ENCODE data around the gene C16orf54. TPM values are rescaled to one million over a fixed set of nuclear protein-coding genes. Genes with fewer than 3 reads are reported as not detected.

The C16orf54 gene
- total and polyA plus RNA-seq, 4 donors, result 0.38 to 2.4 (median 0.84) TPM

DNA sequence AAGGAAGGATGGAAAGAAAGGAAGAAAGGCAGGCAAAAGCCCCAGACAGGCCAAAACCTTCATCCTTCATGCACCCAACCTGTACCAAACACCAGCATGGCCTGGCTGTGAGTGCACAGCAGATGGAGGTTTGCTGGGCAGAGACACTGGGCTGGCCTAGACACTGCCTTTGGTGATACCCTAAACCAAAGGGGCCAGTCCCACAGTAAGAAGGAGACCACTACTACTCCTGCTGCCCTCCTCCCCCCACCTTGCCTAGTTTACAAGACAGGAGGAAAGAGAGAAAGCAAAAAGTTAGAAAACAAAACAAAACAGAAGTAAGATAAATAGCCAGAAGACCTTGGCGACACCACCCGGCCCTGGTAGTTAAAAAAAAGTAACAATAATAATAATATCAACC lies 47.7 kb downstream of the C16orf54 start:
- Histone ChIP-seq H3K27ac (ENCODE audit: low read depth in 1 of 2, low read length in 2 of 2) (no peak overlapping the region), H3K4me1 (ENCODE audit: control insufficient read depth in 4 of 4, insufficient read depth in 4 of 4, low read length in 3 of 4) (peaks cover 2 to 10% (median 5%) of the 10 kb centered on the region in 4 donors), H3K27me3 (ENCODE audit: control insufficient read depth in 4 of 4, insufficient read depth in 4 of 4, low read length in 3 of 4) (no peaks in the 10 kb centered on the region), H3K9me3 (ENCODE audit: control insufficient read depth in 4 of 4, low read length in 3 of 4) (no peaks in the 10 kb centered on the region), H3K4me3 (ENCODE audit: low read depth in 1 of 3, low read length in 3 of 3) (no peak overlapping the region), H3K9ac (ENCODE audit: low read depth in 1 of 2, low read length in 2 of 2) (no peak overlapping the region), H3K36me3 (ENCODE audit: control insufficient read depth in 4 of 4, insufficient read depth in 3 of 4, low read depth in 1 of 4, low read length in 3 of 4) (peaks cover 0 to 2% (median under 1%) of the 10 kb centered on the region in 4 donors)
- WGBS, result 83% methylated on average over 2 of the region's 2 CpGs
- no peak for DNase-seq (ENCODE audit: low spot score)
- TF ChIP-seq, protein P1, sequence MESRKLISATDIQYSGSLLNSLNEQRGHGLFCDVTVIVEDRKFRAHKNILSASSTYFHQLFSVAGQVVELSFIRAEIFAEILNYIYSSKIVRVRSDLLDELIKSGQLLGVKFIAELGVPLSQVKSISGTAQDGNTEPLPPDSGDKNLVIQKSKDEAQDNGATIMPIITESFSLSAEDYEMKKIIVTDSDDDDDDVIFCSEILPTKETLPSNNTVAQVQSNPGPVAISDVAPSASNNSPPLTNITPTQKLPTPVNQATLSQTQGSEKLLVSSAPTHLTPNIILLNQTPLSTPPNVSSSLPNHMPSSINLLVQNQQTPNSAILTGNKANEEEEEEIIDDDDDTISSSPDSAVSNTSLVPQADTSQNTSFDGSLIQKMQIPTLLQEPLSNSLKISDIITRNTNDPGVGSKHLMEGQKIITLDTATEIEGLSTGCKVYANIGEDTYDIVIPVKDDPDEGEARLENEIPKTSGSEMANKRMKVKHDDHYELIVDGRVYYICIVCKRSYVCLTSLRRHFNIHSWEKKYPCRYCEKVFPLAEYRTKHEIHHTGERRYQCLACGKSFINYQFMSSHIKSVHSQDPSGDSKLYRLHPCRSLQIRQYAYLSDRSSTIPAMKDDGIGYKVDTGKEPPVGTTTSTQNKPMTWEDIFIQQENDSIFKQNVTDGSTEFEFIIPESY (IDR thresholded peaks at IDR 0.05), result no peak
- TF ChIP-seq, protein P2, sequence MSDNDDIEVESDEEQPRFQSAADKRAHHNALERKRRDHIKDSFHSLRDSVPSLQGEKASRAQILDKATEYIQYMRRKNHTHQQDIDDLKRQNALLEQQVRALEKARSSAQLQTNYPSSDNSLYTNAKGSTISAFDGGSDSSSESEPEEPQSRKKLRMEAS (IDR thresholded peaks at IDR 0.05), result no peak
- no peak for TF ChIP-seq FOXA1 (IDR thresholded peaks at IDR 0.05)
- no peak for TF ChIP-seq GABPA (IDR thresholded peaks at IDR 0.05 in 1 of 2, conservative IDR thresholded peaks at IDR 0.05 in 1 of 2)
- TF ChIP-seq RXRA (IDR thresholded peaks at IDR 0.05), result no peak
- TF ChIP-seq, protein P3, sequence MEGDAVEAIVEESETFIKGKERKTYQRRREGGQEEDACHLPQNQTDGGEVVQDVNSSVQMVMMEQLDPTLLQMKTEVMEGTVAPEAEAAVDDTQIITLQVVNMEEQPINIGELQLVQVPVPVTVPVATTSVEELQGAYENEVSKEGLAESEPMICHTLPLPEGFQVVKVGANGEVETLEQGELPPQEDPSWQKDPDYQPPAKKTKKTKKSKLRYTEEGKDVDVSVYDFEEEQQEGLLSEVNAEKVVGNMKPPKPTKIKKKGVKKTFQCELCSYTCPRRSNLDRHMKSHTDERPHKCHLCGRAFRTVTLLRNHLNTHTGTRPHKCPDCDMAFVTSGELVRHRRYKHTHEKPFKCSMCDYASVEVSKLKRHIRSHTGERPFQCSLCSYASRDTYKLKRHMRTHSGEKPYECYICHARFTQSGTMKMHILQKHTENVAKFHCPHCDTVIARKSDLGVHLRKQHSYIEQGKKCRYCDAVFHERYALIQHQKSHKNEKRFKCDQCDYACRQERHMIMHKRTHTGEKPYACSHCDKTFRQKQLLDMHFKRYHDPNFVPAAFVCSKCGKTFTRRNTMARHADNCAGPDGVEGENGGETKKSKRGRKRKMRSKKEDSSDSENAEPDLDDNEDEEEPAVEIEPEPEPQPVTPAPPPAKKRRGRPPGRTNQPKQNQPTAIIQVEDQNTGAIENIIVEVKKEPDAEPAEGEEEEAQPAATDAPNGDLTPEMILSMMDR (IDR thresholded peaks at IDR 0.05; ENCODE audit: low read depth, low read length, missing input control), result no peak

DNA sequence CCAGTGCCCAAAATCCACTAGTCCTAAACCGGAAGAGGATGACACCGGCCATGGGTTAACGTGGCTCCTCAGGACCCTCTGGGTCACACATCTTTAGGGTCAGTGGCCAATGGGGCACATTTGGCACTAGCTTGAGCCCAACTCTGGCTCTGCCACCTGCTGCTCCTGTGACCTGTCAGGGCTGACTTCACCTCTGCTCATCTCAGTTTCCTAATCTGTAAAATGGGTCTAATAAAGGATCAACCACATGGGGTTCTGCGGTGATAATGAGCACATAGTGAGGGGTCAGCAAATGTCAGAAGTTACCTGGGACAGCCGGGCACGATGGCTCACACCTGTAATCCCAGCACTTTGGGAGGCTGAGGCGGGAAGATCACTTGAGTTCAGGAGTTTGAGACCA lies 48.4 kb downstream of the C16orf54 start:
- no peaks in the 10 kb centered on the region for H3K27me3 ChIP-seq (ENCODE audit: control insufficient read depth in 4 of 4, insufficient read depth in 4 of 4, low read length in 3 of 4)
- H3K4me1 ChIP-seq (ENCODE audit: control insufficient read depth in 4 of 4, insufficient read depth in 4 of 4, low read length in 3 of 4), result peaks cover 2 to 10% (median 5%) of the 10 kb centered on the region in 4 donors
- no peak overlapping the region for H3K27ac ChIP-seq (ENCODE audit: low read depth in 1 of 2, low read length in 2 of 2)
- DNase-seq (ENCODE audit: low spot score), result no peak
- H3K36me3 ChIP-seq (ENCODE audit: control insufficient read depth in 4 of 4, insufficient read depth in 3 of 4, low read depth in 1 of 4, low read length in 3 of 4), result peaks cover 0 to 2% (median under 1%) of the 10 kb centered on the region in 4 donors
- no peaks in the 10 kb centered on the region for H3K9me3 ChIP-seq (ENCODE audit: control insufficient read depth in 4 of 4, low read length in 3 of 4)
- no peak overlapping the region for H3K4me3 ChIP-seq (ENCODE audit: low read depth in 1 of 3, low read length in 3 of 3)
- no peak overlapping the region for H3K9ac ChIP-seq (ENCODE audit: low read depth in 1 of 2, low read length in 2 of 2)
- 97% methylated on average over 7 of the region's 7 CpGs for WGBS
- no peak for TF ChIP-seq RAD21 (IDR thresholded peaks at IDR 0.05)
- TF ChIP-seq, protein P2 (IDR thresholded peaks at IDR 0.05), result no peak
- TF ChIP-seq, protein P4, sequence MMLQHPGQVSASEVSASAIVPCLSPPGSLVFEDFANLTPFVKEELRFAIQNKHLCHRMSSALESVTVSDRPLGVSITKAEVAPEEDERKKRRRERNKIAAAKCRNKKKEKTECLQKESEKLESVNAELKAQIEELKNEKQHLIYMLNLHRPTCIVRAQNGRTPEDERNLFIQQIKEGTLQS (IDR thresholded peaks at IDR 0.05), result no peak
- TF ChIP-seq YY1 (IDR thresholded peaks at IDR 0.05), result no peak
- no peak for TF ChIP-seq HNF4G (IDR thresholded peaks at IDR 0.05)
- TF ChIP-seq TAF1 (conservative IDR thresholded peaks at IDR 0.05), result no peak
- no peak for TF ChIP-seq HNF4A (conservative IDR thresholded peaks at IDR 0.05)
- TF ChIP-seq FOXA2 (IDR thresholded peaks at IDR 0.05), result no peak
- no peak for TF ChIP-seq JUND (IDR thresholded peaks at IDR 0.05)
- no peak for TF ChIP-seq NR2F2 (IDR thresholded peaks at IDR 0.05)
- TF ChIP-seq EGR1 (IDR thresholded peaks at IDR 0.05; ENCODE audit: low read depth in 2 of 2), result no peak
- TF ChIP-seq, protein P1 (IDR thresholded peaks at IDR 0.05), result no peak
- TF ChIP-seq GABPA (IDR thresholded peaks at IDR 0.05 in 1 of 2, conservative IDR thresholded peaks at IDR 0.05 in 1 of 2), result no peak
- TF ChIP-seq RXRA (IDR thresholded peaks at IDR 0.05), result no peak
- TF ChIP-seq, protein P3 (IDR thresholded peaks at IDR 0.05; ENCODE audit: low read depth, low read length, missing input control), result no peak
- TF ChIP-seq FOXA1 (IDR thresholded peaks at IDR 0.05), result no peak
- TF ChIP-seq SP1 (IDR thresholded peaks at IDR 0.05), result no peak
- TF ChIP-seq, protein P5, sequence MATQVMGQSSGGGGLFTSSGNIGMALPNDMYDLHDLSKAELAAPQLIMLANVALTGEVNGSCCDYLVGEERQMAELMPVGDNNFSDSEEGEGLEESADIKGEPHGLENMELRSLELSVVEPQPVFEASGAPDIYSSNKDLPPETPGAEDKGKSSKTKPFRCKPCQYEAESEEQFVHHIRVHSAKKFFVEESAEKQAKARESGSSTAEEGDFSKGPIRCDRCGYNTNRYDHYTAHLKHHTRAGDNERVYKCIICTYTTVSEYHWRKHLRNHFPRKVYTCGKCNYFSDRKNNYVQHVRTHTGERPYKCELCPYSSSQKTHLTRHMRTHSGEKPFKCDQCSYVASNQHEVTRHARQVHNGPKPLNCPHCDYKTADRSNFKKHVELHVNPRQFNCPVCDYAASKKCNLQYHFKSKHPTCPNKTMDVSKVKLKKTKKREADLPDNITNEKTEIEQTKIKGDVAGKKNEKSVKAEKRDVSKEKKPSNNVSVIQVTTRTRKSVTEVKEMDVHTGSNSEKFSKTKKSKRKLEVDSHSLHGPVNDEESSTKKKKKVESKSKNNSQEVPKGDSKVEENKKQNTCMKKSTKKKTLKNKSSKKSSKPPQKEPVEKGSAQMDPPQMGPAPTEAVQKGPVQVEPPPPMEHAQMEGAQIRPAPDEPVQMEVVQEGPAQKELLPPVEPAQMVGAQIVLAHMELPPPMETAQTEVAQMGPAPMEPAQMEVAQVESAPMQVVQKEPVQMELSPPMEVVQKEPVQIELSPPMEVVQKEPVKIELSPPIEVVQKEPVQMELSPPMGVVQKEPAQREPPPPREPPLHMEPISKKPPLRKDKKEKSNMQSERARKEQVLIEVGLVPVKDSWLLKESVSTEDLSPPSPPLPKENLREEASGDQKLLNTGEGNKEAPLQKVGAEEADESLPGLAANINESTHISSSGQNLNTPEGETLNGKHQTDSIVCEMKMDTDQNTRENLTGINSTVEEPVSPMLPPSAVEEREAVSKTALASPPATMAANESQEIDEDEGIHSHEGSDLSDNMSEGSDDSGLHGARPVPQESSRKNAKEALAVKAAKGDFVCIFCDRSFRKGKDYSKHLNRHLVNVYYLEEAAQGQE (IDR thresholded peaks at IDR 0.05), result no peak
